GM21447 (cell line): ENCODE measurements around the gene AXL.
A peak's percentile ranks its signal among the peaks of the same experiment; 100 is the strongest.

Experiments used
- ATAC-seq: cut with Tn5 transposase; IDR thresholded peaks from one replicate; pipeline ENCODE4 v1.9.1; 2021; ENCODE audit not compliant: unreplicated experiment

AXL gene

DNA sequence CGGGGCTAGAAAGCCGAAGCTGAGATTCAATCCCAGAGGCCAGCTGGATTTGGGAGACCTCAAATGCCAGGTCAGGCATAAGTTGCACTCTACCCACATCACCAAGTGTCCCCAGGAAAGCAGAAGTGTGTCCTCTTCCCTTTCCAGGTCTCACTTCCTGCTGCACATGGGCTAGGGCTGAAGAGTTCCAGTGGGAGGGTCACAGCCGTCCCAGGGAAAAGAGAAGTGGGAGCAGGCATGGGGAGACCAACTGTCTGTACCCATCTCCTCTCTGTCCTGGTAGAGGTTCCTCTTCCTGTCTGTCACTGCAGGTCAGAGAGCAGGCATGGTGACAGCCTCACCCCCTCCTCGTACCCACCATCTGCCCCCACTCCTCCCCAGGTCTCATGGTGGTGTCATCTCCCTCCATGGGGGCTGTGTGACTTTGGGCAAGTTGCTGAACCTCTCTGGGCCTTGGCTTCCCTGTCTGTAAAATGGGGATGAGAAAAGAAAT, 14.8 kb downstream of the AXL start:
- ATAC-seq = no peak

DNA sequence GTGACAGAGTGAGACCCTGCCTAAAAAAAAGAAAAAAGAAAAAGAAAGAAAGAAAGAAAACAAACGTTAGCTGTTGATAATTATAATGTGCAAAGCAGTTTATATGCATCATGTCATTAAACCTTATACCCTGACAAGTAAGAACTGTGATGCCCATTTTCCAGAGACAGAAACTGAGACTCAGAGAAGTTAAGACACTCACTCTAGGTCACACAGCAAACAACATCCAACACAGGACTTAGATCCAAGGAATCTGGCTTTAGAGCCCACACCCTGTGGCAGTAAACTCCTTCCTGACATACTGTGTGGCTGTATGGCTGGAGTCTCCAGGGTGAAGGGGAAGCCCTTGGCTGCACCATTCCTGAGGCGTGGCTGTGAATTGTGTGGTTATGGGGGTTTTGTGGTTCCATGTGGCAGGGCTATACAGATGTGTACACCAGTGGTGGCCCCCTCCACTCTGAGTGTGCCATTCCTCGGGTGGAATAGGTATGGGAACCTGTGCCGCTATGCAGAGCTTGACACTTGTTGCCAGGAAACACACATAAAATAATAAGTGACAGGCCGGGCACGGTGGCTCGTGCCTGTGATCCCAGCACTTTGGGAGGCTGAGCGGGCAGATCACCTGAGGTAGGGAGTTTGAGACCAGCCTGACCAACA, 15.6 kb downstream of the AXL start:
- ATAC-seq = no peak

- no peak for ATAC-seq
Observed at GRCh38 chr19:41235480-41235879, 16.5 kb downstream of the AXL start.

DNA sequence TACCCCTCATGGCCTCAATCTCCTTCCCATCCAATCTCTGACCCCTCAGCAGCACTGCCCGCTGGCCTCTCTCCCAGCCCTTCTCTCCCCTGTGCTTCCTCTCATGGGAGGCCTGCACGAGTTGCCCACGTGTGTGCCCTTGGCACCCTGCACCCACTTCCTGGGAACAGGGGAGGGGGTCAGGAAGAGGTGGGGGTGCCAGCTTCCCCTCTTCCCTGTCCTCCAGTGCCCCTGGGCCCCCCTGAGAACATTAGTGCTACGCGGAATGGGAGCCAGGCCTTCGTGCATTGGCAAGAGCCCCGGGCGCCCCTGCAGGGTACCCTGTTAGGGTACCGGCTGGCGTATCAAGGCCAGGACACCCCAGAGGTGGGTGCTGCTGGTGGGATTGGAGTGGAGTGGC, 19.2 kb downstream of the AXL start:
- ATAC-seq = no peak

DNA sequence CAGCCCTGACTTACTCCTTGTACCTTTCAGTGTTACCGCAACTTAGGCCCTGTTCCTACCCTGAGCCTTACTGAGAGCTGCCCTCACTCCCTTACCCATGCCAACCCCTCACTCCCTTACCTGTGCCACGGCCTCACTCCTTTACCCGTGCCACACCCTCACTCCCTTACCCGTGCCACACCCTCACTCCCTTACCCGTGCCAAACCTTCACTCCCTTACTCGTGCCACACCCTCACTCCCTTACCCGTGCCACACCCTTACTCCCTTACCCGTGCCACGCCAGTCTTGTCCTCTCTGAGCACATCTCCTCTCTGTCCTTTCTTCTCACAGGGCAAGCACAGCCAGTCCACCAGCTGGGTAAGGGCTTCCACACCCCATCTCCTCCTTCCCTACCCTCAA, 20.3 kb downstream of the AXL start:
- no peak for ATAC-seq

DNA sequence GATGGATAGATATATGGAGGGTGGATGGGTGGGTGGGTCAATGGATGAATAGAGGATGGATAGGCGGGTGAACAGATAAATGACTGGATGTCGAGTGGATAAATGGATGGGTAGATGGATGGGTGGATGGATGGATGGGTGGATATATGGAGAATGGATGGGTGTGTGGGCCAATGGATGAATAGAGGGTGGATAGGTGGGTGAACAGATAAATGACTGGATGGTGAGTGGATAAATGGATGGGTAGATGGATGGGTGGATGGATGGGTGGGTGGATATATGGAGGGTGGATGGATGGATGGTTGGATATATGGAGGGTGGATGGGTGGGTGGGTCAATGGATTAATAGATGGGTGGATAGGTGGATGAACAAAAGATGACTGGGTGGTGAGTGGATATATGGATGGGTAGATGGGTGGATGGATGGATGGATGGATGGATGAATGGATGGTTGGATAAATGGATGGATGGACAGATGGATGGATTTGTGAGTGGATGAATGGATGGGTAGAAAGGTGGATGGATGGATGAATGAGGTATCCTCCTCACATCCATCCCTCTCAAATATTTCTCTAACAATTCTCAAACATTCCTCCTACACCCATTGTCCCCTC, 21.0 kb downstream of the AXL start:
- ATAC-seq = no peak

GRCh38 chr19:41241859-41242258, 22.8 kb downstream of the AXL start:
- no peak for ATAC-seq

- ATAC-seq = no peak
Observed at GRCh38 chr19:41244117-41244516, 25.1 kb downstream of the AXL start.

DNA sequence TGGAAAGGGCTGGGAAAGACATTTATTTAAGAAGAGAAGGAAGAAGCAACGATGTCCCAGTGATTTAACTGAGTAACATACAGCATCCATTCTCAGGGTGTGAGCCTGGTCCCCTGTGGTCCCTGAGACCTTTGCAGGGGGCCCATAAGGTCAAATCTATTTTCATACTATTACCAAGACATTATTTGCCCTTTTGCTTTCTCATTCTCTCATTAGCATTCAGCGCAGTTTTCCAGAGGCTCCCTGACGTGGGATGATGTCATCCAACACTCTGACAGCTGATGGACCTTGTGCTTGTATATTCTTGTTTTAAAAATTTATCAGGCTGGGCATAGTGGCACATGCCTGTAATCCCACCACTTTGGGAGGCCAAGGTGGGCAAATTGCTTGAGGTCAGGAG, 26.8 kb downstream of the AXL start:
- ATAC-seq = no peak

DNA sequence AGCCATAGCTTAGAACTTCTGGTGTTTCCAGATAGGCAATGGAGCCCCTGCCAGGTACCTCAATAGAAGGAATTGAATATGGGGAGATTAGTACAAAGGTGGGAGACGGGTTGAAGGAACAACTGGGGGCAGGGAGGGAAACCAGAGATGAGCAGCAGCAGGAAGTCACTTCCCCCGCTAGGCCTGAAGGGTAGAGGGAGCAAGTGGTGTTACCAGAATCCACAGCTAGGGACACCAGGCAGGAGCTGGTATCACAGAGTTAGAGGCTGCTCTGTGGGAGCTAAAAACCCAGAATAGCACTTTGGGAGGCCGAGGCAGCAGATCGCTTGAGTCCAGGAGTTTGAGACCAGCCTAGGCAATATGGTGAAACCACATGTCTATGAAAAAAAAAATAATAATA, 29.9 kb downstream of the AXL start:
- ATAC-seq = no peak

GRCh38 chr19:41249707-41250423, 30.8 kb downstream of the AXL start:
- no peak for ATAC-seq

- ATAC-seq = no peak
Observed at GRCh38 chr19:41253660-41254059, 34.6 kb downstream of the AXL start.

DNA sequence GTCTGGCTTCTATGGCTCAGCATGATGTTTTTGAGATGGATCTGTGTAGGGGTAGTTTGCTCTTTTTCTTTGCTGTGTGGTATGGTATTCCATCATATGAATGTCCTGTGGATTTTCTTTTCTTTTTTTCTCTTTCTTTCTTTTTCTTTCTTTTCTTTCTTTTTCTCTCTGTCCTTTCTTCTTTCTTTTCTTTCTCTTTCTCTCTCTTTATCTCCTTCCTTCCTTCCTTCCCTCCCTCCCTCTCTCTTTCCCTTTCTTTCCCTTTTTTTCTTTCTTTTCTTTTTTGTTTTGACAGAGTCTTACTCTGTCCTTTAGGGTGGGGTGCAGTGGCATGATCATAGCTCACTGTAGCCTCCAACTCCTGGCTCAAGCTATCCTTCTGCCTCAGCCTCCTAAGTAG, 36.1 kb downstream of the AXL start:
- no peak for ATAC-seq

DNA sequence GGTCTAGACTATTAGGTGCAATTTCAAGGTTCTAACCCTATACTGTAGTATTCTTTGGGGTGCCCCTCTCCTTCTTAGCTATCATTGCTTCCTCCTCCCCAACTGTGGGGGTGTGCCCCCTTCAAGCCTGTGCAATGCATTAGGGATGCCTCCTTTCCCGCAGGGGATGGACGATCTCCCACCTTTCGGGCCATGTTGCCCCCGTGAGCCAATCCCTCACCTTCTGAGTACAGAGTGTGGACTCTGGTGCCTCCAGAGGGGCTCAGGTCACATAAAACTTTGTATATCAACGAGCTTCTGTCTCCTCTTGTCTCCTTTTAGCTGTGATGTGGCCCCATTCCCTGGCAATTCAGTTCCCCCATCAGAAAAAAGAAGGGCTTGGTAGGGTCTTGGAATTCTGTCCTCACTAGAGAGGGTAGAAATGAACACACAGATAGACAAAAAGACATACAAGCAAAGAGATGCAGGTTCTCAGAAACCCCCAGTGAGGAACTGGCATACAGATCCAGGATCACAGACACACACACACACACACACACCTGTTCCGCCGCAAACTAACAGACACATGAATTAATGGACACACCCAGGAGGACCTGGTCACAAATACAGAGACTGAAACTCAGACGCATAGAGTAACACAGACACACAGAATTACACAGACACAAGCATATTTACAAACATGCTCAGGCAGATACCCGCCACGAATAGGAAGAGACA, 42.6 kb downstream of the AXL start:
- no peak for ATAC-seq

DNA sequence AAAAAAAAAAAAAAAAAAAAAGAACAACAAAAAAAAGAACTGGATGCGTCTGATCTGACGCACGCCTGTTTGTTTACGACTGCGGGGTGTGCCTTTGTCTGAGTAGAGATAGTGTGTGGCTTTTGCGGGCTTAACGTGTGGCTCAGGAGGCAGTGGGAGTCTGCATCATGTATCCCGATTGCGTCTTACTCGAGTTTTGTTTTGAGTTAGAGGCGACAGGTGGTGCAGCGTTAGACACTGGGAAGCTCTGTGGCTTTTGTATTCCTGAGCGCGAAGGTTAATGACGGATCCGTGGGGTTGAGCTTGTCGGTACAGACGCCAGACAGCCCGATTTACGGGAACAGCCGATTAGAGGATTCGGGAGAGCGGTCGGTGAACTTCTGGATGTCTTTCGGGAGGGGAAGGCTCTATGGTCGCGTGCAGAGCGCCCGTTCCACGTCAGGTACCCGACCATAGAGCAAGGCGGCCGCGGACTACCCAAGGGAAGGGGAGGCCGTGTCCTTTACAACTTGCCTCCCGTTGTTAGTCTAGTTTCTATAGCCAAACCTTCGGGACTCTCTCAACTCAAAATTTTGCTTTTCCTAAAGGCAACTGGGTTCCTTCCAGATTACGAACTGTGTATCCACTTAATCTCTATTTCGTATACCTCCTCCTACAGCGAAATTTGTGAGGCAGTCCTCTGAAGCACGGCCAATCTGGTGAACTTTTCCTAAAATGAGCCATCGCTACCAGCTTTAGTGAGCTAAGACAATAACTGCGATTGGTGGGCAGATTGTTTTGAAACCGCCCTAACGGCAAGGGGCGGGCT, 44.2 kb downstream of the AXL start:
- ATAC-seq = peak; percentile 13

- peak; percentile 53 for ATAC-seq
Observed at GRCh38 chr19:41263850-41264580, 45.0 kb downstream of the AXL start, which contains the start of gene HNRNPUL1. Gene HNRNPUL1 (plus strand): TSS chr19:41264372. CDS start chr19:41264504, 132 bp downstream.

DNA sequence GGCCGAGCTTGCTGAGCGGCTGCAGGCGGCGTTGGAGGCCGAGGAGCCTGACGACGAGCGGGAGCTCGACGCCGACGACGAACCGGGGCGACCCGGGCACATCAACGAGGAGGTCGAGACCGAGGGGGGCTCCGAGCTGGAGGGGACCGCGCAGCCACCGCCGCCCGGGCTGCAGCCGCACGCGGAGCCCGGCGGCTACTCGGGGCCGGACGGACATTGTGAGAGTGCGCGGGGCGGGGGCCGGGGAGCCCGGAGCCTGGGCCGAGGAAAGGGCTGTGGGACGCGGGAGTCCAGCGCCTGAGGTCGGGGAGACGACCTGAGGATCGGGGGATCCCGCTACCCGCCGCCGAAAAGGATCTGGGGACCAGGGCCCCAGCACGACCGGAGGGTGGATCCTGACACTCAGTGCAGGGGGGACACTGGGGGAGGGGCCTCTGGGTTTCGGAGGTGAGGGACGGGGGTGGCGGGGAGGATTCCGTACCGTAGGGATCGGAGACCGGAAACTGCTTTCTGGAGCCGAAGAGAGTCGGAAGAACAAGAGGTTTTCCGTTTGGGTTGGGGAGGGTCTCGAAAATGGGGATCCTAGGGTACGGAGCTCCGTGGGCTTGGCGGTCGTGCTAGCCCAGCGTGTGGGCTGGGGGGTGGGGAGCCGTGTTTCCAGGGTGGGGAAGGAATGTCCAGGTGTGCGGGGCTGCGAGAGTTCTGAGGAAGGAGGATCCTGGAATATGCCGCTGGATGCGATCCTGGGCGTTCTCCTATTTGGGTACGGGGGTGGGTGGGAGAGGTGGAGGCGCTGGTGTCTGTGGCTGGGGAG, 45.8 kb downstream of the AXL start:
- no peak for ATAC-seq

GRCh38 chr19:41265395-41266153, 46.6 kb downstream of the AXL start:
- ATAC-seq = no peak
